NCI-H774 (cell line): ENCODE data around the gene NFATC2.

ENCODE experiments used
- DNase-seq: peaks from one replicate; lab custom pipeline; 2025; lab: John Stamatoyannopoulos, UW

The NFATC2 gene

DNA sequence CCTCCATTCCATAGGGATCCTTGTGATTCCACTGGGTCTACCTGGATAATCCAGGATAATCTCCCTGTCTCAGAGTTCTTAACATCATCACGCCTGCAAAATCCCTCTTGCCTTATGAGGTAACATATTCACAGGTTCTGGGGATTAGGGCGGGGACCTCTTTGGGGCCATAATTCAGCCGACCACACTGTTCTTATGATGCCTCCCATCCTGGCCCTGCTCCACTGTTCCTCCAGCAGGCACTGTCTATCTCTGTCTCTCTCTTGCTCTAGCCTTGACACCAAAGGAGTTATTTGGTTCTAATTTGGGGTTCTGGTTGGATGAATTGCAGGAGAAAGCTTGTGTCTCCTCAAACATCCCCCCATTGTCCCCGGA, 168.1 kb downstream of the NFATC2 start:
- DNase-seq = no peak

DNA sequence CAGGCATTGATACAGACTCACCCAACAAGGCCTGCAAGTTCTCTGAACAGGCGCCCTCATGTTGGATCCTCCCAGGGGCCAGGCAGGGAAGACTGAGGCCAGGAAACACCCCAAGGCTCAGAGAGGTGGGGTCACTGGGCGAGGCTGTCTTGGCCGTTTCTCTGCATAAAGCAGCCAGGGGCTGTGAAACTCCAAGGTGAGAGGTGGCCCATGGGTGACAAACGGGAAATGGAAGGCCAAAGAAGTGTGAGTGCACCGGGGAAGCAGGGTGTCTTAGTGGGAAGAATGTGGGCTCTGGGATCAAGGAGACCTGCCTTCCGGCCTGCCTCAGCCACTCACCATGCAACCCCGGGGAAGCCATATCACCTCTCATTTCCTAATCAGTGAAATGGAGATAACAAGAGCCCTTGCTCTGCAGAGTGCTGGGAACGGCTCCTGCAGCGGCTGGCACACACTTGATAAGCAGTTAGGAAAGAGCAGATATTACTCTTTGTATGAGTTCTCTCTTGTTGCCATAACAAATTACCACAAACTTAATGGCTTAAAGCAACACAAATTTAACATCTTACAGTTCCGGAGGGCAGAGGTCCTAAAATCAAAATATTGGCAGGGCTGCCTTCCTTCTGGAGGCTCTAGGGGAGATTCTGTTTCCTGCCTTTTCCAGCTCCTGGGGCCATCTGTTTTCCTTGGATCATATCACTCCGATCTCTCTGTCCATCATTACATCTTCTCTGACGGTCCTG, 168.6 kb downstream of the NFATC2 start:
- no peak for DNase-seq

DNA sequence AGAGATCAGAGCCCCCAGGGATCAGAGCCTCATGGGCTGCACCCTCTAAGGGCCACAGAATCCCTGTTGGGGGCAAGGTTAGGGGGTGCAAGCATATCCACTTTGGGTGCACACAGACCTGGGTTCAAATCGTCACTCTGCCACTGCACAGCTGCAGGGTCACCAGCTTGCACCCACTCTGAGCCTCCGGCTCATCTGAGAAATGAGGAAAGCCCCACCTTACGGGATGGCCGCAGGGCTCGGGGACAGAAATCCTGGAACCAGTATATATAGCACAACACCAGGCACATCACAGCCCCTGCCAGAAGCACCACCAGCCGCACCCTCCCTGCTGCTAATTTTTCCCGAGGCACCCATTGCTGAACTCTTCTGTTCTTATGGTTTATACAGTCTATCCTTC, 169.6 kb downstream of the NFATC2 start:
- no peak for DNase-seq

DNA sequence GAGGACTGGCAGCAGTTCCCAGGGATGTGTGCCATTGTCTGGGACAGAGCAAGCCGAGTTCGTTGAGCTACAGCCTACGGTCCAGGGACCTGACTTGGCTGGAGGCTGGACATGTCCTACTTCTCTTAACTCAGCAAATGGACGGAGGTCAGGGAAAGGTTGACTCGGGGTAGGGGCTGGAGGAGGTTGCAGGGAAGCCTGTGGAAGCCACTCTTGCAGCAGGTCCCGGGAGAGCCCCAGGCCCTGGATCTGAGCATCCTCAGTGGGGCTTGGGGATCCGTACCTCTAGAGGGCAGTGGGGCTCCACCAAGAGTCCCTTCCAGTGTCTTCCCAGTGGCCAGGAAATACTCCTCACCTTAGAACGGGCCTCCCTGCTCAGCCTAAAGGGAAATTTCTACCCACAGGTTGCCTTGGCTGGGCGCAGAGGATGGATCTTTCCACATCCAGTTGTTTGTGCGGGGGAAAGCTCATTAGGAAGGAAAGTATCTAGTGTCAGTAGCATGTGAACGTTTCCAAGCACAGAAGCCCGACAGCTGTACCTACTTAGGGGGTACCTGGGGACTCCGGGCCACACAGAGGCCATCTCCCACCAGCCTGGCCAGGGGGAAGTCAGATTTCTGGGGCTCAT, 170.2 kb downstream of the NFATC2 start:
- peak; percentile 6 for DNase-seq

DNA sequence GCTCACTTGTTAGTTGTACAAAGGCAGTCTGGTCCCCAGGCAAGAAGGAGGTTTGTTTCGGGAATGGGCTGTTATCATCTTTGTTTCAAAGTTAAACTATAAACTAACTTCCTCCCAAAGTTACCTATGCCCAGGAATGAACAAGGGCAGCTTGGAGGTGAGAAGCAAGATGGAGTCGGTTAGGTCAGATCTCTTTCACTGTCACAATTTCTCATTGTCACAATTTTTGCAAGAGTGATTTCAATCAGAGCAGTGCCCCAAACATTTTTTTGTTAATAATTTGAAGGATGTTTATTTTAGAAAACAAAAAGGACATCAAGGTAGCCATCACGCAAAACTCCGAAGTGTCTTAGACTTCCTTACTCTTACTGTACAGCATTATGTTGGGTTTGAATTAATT, 170.8 kb downstream of the NFATC2 start:
- no peak for DNase-seq

DNA sequence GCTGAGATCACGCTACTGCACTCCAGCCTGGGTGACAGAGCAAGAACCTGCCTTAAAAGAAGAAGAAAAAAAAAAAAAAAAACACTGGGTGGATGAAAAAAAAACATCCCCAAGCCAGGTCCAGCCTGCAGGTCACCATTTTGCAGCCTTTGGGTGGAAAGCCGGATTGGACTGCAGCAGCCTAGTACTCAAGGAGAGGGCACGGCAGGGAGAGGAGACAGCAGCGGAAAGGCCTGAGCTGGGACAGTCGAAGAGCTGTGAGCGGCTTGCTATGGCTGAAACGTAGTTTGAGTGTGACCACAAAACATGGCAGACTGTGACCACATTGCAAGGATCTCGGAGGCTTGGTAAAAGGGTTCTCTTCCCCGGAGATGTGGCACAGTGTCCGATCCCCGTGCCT, 173.0 kb downstream of the NFATC2 start:
- no peak for DNase-seq

DNA sequence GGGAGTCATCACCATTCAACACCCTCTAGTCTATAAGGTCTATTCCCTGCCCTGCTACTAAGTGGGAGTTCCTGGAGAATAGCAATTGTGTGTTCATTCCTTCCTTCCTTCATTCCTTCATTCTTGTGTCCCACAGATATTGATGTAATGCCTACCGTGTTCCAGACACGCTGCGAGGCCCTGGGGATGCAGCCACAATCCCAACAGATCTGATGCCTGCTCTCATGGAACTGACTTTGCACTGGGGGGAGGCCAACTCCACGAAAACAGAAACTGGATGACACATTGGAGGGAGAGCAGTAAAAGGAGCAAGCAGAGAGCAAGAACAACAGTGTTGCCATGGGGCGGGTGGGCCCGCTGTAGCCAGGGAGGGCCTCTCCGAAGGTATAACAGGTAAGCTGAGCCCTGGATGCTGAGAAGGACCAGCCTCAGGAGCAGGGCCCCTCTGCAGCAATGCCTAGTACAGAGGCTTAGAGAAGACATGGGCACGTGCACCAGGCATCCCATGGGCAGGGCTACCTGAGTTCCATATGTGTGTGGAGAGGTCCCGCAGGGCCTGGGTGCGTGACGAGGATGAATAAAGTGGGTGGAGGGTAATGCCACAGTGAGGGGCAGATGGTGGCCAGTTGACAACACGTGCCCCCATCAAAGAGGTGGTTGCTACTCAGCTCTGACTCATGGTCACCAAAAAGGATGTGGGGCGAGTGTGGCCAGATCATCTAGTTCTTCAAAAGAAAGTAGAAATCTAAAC, 173.9 kb downstream of the NFATC2 start:
- no peak for DNase-seq

DNA sequence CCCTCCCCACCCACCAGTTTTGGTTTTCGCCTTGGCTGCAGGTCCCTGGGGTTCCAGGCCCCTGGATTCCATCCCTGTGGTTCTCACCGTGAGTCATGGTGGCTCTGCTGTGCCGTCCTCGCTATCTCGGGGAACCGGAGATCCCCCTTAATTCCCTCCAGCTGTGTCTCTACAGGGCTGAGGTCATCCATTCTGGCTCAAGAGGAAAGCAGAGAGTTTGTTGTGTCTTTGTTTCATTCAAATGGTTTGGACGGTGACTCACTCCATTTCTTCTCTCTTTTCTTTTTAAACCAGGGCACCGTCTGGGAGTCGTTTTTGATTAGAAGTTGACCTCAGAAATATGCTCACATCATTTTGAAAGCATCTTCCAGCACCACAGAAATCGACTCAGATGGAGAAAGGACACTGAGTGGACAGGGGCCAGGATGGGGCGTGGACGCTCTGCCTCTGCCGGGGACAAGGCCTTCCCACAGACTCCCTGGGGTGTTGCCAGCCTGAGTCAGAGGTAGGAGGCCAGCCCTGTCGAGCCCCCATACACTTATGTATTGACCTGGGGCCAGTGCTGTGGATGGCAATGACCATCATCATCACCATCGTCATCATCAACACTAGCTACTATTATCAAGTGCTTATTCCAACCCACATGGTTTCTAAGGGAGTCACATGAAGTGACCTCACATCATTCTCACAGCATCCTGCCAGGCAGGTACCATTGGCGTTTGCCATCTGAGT, 176.2 kb downstream of the NFATC2 start:
- no peak for DNase-seq

DNA sequence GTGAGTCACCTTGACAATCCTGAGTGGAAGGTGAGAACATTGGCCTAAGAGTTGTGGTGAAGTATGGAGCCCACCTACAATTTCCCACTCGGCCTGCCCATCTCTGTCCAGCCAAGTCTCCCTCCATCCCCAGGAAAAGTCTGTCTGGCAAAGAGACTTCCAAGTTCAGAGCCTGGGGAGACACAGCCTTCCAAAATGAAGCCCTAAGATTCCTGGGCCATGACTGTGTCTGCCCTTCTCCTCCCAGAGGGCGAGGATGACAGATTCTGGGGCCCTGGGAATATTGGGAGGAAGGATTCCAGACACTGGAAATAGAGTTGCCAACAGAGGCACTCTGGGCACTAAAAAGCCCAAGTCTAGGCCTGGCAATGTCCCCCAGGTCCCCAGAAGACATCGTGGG, 176.8 kb downstream of the NFATC2 start:
- no peak for DNase-seq

DNA sequence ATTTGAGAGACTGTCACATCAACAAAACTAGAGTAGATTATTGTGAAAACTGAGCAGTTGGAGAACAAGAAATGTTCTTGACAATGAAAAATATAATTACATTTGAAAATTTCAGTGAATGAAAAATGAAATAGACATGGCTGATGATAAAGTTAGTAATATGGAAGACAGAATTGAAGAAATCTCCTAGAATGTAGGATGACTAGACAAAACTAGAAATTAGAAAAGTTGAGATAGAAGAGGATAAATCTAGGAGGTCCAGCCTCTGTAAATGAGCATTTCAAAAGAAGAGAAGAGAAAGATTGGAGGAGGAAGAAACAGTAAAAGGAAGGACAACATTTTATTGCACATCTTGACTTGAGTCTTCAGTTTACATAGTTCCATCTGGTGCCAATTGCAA, 178.7 kb downstream of the NFATC2 start:
- no peak for DNase-seq

DNA sequence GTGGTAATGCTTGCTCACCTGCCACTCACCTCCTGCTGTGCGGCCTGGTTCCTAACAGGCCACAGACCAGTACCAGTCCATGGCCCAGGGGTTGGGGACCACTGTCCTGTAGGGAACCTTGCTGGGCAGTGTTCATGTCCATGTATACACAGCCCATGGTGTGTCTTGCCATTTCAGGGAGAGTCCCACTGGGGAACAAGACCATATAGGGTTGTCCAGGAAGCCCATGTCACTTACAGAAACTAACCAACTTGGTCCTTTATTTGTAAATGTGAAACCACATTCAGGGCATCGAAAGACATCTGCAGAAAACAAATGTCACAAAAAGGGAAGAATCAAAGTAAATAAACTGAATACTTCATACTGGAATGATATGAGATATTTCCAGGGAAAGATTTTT, 179.1 kb downstream of the NFATC2 start:
- no peak for DNase-seq

DNA sequence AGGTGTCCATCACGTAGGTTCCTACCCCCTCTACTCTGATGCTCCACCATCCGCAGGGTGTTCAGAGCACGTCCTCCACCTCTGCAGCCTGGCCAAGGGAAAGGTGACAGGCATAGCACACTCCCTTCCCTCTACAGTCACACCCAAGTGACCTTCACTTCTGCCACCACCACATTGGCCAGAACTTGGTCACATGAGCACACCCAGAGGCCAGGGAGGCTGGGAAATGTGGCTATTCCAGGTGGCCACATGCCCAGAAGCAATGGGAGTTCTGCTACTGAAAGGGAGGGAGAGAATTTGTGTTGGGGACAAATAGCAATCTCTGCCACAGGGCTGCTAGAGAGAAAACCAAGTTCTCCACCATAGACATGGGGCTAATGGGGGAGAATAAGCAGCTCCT, 180.3 kb downstream of the NFATC2 start:
- no peak for DNase-seq

DNA sequence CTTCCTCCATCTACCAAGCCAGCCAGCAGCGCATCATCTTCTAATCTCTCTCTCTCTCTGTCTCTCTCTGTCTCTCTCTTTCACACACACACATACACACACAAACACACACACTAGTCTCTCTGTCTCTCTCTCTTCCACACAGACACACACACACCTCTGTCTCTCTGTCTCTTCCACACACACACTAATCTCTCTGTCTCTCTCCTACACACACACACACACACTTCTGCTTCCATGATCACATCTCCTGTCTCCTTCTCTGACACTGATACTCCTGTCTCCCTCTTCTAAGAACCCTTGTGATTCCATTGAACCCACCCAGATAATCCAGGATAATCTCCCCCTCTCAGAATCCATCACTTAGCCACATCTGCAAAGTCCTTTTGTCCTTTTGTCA, 181.3 kb downstream of the NFATC2 start:
- DNase-seq = no peak

DNA sequence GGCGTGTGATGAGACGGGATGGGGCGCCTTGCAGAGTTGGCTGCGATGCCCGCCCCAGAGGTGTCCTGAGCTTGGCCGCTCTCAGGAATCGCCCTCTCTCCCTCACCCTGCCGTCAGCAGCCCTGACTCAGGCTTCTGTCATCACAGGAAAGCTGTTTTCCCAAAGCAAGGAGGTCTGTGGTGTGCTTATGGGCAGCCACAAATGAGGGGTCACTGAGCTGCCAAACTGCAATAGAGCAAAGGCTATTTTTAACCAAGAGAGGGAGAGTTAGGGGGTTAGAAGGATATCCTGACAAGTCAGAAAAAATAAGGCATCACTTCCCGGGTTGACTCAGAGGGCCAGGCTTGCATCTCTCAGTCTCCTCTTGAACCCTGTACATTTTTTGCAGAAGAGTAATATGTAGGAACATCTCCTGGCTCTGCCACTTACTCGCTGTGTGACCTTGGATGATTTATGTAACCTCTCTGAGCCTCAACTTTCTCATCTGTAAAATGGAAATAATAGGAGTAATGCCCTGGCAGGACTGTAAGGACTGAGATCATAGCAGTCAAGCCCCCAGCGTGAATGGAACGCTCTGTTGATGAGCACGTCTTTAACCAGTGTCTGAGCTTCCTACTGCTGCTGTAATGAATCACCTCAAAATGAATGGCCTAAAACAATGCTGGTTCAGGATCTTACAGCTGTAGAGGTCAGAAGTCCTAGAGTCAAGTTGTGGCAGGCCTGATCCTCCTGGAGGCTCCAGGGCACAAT, 181.9 kb downstream of the NFATC2 start:
- DNase-seq = no peak

DNA sequence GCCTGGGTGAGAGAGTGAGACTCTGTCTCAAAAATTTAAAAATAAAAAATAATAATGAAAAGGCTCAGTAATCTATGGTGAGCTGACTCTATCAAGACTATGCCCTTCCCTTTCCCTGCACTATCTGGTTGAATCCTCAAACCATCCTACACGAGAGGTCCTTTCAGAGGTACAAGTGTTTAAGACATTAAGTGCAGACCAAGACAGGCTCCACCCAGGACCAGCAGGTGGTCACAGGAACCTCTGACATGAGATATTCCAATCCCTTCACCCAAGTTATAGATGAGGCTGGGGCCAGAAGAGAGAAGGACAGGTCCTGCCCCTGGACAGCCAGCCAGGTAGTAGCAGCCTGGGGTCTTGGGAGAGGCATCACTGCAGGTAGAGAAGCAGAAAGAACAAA, 182.6 kb downstream of the NFATC2 start:
- DNase-seq = no peak

DNA sequence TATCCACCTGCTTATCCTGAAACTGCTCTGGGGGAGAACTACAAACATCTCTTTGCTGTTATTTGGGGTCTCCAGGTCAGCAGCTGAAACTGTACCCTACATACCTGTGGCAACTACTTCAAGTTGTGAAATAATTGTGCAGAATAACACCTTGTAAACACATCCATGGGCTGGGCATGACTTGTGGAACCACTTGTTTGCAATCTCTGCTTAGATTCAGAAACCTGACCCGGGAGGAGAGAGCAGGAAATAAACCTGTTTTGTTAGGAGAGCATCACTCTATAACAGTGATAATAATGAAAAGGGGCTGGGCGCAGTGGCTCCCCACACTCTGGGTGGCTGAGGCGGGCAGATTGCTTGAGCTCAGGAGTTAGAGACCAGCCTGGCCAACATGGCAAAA, 183.1 kb downstream of the NFATC2 start:
- DNase-seq = no peak

DNA sequence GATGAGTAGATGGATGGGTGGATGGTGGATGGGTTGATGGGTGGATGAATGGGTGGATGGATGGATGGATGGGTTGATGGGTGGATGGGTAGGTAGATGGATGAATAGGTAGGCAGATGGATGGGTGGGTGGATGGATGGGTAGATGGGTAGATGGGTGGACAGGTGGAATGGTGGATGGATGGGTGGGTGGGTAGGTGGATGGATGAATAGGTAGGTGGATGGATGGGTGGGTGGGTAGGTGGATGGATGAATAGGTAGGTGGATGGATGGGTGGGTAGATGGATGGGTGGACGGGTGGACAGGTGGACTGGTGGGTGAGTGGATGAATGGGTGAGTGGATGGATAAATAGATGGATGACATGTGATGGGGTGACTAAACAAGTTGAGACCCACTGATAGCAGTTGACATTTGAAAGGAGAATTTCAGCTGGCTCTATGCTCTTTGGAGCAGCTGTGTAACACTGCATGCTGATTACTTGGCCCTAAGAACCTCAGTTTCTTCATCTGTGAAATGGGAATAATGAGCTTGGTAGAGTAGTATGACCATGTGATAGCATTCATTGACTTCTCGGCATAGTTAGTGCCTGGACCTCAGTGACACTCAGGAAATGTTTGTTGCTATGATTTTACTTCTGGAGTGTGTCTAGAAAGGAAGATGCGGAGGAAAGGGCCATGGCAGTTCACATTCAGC, 184.3 kb downstream of the NFATC2 start:
- no peak for DNase-seq

DNA sequence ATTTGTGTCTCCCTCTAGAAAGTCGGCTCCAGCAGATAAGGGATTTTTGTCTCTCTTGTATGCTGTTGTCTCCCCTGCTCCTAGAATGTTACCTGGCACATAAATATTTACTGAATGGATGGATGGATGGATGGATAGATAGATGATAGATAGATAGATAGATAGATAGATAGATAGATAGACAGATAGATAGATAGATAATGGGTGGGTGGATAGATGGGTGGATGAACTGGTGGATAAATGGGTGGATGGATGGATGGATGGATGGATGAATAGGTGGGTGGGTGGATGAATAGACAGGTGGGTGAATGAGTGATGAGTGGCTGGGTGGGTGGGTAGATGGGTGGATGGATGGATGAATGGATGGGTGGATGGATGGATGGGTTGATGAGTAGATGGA, 185.0 kb downstream of the NFATC2 start:
- no peak for DNase-seq

DNA sequence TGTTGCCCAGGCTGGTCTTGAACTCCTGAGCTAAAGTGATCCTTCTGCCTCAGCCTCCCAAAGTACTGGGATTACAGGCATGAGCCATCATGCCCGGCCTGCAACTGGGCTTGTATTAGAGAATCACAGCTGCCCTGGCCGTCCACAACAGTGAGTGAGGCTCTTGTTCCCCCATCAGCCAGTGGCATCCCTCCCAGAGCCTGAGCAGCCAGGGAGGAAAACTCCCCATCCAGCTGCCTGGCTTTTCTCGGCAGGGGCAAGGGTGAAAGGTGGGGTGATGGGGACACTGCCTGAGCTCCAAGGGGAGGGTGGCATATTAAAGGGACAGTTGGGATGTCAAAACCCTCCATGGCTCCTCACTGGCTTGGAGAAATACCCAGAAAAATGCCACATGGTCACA, 185.6 kb downstream of the NFATC2 start:
- no peak for DNase-seq

DNA sequence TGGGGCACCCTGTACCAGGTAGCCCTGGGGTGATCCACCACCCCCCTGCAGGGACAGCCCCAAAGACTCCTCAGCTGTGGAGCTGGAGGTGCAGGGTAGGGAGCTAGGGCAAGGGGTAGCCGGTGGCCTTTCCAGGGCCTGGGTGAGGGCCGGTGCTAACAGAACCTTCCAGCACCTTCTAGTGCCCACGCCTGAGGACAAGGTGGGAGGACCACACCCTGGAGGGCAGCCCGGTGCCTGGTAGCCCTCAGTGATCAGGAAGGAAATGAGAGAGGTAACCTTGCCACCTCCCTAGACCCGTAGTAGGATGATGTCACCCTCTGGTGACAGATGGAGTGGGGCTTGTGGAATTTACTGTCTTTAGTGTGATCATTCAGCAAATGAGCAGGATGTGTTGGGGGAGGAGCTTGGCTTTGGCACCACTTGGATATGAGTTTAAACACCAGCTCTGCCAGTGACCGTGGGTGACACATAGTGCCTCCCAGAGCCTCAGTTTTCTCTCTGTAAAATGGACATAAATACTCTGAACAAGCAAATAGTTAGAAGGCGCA, 187.7 kb downstream of the NFATC2 start:
- DNase-seq = no peak

DNA sequence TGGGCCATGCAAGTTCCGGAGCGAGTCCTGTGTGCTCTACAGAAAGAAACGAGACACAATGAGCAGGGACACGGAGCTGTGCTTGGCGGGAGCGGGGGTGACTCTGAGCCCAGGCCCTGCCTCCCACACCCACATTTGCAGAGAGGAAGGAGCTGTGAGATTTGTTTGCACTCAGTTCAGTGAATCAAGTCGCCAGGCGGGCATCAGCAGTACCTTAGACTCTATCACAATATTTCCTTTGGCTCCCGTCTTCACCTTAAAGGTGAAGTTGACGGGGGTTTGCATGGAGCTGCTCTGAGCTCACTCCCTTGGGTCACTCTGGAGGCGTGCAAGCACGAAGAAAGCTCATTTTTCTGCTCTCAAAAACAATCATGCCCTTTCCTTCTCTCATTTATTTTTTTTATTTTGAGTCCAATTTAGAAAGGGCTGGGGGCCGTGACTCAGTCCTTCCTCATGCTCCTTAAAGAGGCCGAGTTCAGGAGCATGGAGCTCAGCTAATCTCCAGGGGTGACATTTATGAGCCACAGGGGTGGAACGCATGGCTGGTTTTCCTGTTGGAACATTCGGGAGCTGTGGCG, 188.2 kb downstream of the NFATC2 start:
- DNase-seq = no peak
